ENCODE measurements around the gene RASGRP2.

DNA sequence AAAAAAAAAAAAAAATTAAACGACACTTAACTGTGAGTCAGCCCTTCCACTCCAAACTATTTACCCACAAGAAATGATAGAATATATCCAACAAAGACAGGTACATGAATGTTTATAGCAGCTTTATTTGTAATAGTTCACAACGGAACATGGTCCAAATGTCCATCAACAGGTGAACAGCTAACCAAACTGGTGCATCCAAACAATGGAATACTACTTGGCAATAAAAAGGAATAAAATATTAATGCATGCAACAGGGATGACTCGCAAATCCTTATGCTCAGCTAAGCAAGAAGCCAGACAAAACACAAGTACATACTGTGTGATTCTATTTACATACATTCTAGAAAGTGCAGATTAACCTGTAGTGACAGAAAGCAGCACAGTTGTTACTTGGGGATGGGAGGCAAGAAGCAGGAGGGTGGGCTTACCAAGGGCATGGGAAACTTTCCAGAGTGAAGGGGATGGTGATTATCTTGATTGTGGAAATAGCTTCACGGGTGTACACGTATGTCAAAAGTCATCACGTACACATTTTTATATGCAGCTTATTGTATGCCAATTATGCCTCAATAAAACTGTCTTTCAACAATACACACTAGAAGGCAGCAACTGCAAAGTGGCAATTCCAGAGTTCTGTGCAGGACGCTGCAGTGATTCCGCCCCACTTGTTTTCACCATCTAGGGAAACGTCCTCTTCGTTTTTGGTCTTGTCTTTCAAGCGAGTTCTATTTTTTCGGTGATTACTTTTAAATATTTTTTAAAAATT lies 41.1 kb upstream of the RASGRP2 start:
- TF ChIP-seq, protein P1, sequence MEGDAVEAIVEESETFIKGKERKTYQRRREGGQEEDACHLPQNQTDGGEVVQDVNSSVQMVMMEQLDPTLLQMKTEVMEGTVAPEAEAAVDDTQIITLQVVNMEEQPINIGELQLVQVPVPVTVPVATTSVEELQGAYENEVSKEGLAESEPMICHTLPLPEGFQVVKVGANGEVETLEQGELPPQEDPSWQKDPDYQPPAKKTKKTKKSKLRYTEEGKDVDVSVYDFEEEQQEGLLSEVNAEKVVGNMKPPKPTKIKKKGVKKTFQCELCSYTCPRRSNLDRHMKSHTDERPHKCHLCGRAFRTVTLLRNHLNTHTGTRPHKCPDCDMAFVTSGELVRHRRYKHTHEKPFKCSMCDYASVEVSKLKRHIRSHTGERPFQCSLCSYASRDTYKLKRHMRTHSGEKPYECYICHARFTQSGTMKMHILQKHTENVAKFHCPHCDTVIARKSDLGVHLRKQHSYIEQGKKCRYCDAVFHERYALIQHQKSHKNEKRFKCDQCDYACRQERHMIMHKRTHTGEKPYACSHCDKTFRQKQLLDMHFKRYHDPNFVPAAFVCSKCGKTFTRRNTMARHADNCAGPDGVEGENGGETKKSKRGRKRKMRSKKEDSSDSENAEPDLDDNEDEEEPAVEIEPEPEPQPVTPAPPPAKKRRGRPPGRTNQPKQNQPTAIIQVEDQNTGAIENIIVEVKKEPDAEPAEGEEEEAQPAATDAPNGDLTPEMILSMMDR (IDR thresholded peaks at IDR 0.05), result no peak
- no peak for TF ChIP-seq POLR2A (IDR thresholded peaks at IDR 0.05)
